HL-60 (cell line): Measurements from ENCODE around the gene FCHSD2.

Source experiments
- DNase-seq, 2 experiments: peaks; one replicate each; pipeline ENCODE4 v3.0.0-alpha.2; 2010 to 2020; ENCODE audit warnings: low read depth in 1 of 2, low spot score in 1 of 2
- H3K27ac ChIP-seq: fragments of 250-450 bp; sonication (Bioruptor Pico); replicated peaks from 2 replicates; pipeline ENCODE4 v1.5.1; 2020; ENCODE audit warnings: mild to moderate bottlenecking, moderate library complexity
- H3K27me3 ChIP-seq: fragments of 250-450 bp; sonication (Bioruptor Pico); 2 replicates; pipeline ENCODE4 v1.5.1; 2021; ENCODE audit warnings: mild to moderate bottlenecking, moderate library complexity; ENCODE audit not compliant: insufficient read depth, poor library complexity, severe bottlenecking
- H3K4me3 ChIP-seq: replicated peaks from 2 replicates; pipeline ENCODE4 v1.5.1; 2011; ENCODE audit warnings: mild to moderate bottlenecking, control low read depth, low read length; ENCODE audit not compliant: insufficient read depth
- GABPA ChIP-seq: IDR thresholded peaks from 2 replicates; pipeline ENCODE4 v1.6.1; 2012; ENCODE audit warnings: low read depth
- POLR2AphosphoS5 ChIP-seq: IDR thresholded peaks from 2 replicates; pipeline ENCODE4 v1.6.1; 2012; ENCODE audit warnings: low read depth
- SPI1 ChIP-seq: IDR thresholded peaks from 2 replicates; pipeline ENCODE4 v1.6.1; 2012; ENCODE audit warnings: low read depth, mild to moderate bottlenecking, borderline replicate concordance
- TF ChIP-seq, protein P1 (sequence below): IDR thresholded peaks from 2 replicates; pipeline ENCODE4 v1.6.1; 2012; ENCODE audit warnings: low read depth; ENCODE audit not compliant: insufficient replicate concordance
- TF ChIP-seq, protein P2 (sequence below): IDR thresholded peaks from one replicate; pipeline ENCODE4 v1.5.1; 2011; ENCODE audit warnings: low read length, control low read depth, inconsistent platforms; ENCODE audit not compliant: insufficient read depth

The FCHSD2 gene

DNA sequence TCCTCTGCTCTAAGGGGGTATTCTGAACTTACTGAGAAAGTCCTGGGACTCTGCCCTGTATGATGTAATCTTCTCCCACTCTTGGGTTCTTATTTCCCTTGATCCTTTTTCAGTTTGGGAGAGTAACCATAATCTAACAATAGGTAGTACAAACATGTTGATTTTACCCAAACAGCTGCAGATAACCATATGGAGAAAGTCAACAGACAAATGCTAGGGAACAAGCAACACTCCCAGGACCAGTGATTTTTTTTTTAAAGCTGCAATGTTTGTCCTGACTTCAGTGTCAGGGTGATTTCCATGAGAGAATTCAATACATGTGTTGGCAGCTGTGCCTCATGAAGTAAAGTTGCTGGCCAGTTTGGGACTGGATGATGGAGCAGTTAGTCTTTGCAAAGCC lies 156.5 kb downstream of the FCHSD2 start:
- no peaks in the 10 kb centered on the region for H3K27me3 ChIP-seq
- DNase-seq: no peak
- H3K4me3 ChIP-seq: no peak overlapping the region
- TF ChIP-seq, protein P1, sequence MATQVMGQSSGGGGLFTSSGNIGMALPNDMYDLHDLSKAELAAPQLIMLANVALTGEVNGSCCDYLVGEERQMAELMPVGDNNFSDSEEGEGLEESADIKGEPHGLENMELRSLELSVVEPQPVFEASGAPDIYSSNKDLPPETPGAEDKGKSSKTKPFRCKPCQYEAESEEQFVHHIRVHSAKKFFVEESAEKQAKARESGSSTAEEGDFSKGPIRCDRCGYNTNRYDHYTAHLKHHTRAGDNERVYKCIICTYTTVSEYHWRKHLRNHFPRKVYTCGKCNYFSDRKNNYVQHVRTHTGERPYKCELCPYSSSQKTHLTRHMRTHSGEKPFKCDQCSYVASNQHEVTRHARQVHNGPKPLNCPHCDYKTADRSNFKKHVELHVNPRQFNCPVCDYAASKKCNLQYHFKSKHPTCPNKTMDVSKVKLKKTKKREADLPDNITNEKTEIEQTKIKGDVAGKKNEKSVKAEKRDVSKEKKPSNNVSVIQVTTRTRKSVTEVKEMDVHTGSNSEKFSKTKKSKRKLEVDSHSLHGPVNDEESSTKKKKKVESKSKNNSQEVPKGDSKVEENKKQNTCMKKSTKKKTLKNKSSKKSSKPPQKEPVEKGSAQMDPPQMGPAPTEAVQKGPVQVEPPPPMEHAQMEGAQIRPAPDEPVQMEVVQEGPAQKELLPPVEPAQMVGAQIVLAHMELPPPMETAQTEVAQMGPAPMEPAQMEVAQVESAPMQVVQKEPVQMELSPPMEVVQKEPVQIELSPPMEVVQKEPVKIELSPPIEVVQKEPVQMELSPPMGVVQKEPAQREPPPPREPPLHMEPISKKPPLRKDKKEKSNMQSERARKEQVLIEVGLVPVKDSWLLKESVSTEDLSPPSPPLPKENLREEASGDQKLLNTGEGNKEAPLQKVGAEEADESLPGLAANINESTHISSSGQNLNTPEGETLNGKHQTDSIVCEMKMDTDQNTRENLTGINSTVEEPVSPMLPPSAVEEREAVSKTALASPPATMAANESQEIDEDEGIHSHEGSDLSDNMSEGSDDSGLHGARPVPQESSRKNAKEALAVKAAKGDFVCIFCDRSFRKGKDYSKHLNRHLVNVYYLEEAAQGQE: no peak
- TF ChIP-seq SPI1 (no peak), GABPA (no peak), POLR2AphosphoS5 (no peak)
- TF ChIP-seq, protein P2, sequence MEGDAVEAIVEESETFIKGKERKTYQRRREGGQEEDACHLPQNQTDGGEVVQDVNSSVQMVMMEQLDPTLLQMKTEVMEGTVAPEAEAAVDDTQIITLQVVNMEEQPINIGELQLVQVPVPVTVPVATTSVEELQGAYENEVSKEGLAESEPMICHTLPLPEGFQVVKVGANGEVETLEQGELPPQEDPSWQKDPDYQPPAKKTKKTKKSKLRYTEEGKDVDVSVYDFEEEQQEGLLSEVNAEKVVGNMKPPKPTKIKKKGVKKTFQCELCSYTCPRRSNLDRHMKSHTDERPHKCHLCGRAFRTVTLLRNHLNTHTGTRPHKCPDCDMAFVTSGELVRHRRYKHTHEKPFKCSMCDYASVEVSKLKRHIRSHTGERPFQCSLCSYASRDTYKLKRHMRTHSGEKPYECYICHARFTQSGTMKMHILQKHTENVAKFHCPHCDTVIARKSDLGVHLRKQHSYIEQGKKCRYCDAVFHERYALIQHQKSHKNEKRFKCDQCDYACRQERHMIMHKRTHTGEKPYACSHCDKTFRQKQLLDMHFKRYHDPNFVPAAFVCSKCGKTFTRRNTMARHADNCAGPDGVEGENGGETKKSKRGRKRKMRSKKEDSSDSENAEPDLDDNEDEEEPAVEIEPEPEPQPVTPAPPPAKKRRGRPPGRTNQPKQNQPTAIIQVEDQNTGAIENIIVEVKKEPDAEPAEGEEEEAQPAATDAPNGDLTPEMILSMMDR: no peak
- no peak overlapping the region for H3K27ac ChIP-seq

DNA sequence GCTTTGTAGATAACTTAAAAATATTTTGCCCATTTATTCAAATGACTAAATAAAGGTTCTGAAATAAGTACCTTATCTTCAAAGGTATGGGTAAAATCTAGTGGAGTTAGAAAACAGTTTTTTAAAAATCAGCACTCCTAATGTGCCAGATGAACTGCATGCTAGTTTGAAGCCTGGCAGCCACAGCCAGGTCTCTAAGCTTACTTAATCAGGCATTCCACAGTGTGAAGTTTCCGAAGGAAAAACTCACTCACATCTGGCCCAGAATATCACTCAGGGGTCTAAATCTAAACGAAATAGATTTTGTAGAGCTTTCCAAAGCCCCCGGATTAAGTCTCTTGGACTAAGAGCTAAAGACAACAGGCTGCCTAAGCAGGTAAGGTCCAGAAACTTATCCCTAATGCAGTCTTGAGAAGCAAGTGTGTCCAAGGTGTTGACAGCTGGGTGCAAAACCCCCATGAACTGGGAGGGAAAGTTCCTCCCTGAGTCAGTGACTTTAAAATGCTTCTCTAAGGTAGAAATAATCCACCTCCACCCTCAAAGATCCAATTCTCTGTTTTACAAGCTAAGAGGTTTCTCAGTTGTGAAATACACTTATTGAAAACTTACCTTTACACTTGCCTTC lies 157.6 kb downstream of the FCHSD2 start:
- Histone ChIP-seq H3K4me3 (no peak overlapping the region), H3K27ac (no peak overlapping the region), H3K27me3 (no peaks in the 10 kb centered on the region)
- no peak for DNase-seq
- TF ChIP-seq GABPA (no peak), SPI1 (no peak), POLR2AphosphoS5 (no peak)
- TF ChIP-seq, protein P2: no peak
- TF ChIP-seq, protein P1: no peak

DNA sequence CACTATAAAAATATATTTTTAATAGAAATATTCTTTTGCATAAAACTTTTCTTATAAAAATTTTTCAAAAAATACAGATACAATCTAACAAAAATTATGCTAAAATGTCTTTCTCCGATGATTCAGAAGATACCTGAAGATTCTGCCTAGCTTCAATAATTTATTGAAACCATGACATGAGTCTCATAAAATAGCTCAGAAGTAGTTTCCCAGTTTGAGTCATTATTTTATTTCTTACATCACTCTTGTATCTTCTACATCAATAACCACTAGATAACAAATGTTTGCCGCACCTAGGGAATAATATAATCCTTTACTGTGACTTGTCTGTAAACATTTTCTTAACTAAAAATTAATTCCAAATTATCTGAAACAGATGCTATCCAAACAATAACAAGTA lies 158.6 kb downstream of the FCHSD2 start:
- no peak for DNase-seq
- TF ChIP-seq, protein P2: no peak
- TF ChIP-seq, protein P1: no peak
- Histone ChIP-seq H3K4me3 (no peak overlapping the region), H3K27ac (no peak overlapping the region), H3K27me3 (no peaks in the 10 kb centered on the region)
